HepG2 (cell line): ENCODE results near the gene PAK6. TPM values are rescaled to one million over a fixed set of nuclear protein-coding genes. Genes with fewer than 3 reads are reported as not detected.

Experiments
- ATAC-seq: fragments of 200-7000 bp; cut with Tn5 transposase; 3 replicates; pipeline ENCODE4 v1.9.1; 2020; ENCODE audit warnings: mild to moderate bottlenecking, moderate library complexity
- BruUV-seq: library from RNA; stranded (reverse); fragments of 400-500 nt; replicated peaks from 2 replicates; lab custom pipeline; 2021; lab: Mats Ljungman, UMichigan
- CTCF ChIA-PET: fragments of 300-600 bp; formaldehyde crosslinking; extraction: SDS; loops from one replicate; lab custom pipeline; 2021; ENCODE audit warnings: low total read pairs, inconsistent platforms, low intra/inter-chr PET ratio; lab: Yijun Ruan, JAX
- POLR2A ChIA-PET: fragments of 350-600 bp; sonication (Branson Sonifier 250); formaldehyde crosslinking; loops from one replicate; lab custom pipeline; 2020; ENCODE audit warnings: antibody characterized with exemption, inconsistent platforms; lab: Yijun Ruan, JAX
- DNase-seq: peaks from one replicate; pipeline ENCODE4 v3.0.0-alpha.2; 2015; ENCODE audit warnings: low spot score
- FAIRE-seq: peaks from 3 replicates; lab custom pipeline; 2011; peaks lifted over from hg19 to GRCh38; lab: Jason Lieb, UNC
- H2AFZ ChIP-seq: one replicate; pipeline ENCODE4 v1.6.1; 2011; ENCODE audit warnings: low read length, inconsistent platforms
- H3K27ac ChIP-seq: fragments of 300-600 bp; 3 replicates; pipeline ENCODE4 v1.8.0; 2011; ENCODE audit warnings: mixed run types, mild to moderate bottlenecking, mixed read lengths, low read length, inconsistent platforms; ENCODE audit not compliant: insufficient read depth; ENCODE audit errors: extremely low read length
- H3K27me3 ChIP-seq, 2 experiments: fragments of 200-600 bp in 1 of 2; 2 replicates in 1 of 2; 3 replicates in 1 of 2; pipeline versions ENCODE4 v1.6.0 to v1.8.0; 2011; ENCODE audit warnings: low read length in 2 of 2, mild to moderate bottlenecking in 2 of 2, moderate library complexity in 2 of 2, inconsistent platforms in 1 of 2; ENCODE audit not compliant: insufficient read depth in 2 of 2, control insufficient read depth in 1 of 2
- H3K36me3 ChIP-seq, 2 experiments: fragments of 200-600 bp in 1 of 2; replicated peaks in 1 of 2; 2 replicates in 1 of 2; 3 replicates in 1 of 2; pipeline versions ENCODE4 v1.5.1 to v1.8.0; 2011; ENCODE audit warnings: low read length in 2 of 2, inconsistent platforms in 1 of 2; ENCODE audit not compliant: insufficient read depth in 2 of 2, control insufficient read depth in 1 of 2
- H3K4me1 ChIP-seq: 2 replicates; pipeline ENCODE4 v1.5.1; 2012; ENCODE audit warnings: low read length, inconsistent platforms; ENCODE audit not compliant: insufficient read depth
- H3K4me2 ChIP-seq: 2 replicates; pipeline ENCODE4 v1.6.0; 2011; ENCODE audit warnings: low read depth, low read length, inconsistent platforms
- H3K4me3 ChIP-seq, 3 experiments: fragments of 200-600 bp in 1 of 3; sonication (generic), shearing (Covaris generic) in 1 of 3; replicated peaks in 1 of 3; 2 replicates each; pipeline ENCODE4 v1.5.1; 2011 to 2016; ENCODE audit warnings: low read length in 3 of 3, inconsistent platforms in 2 of 3, low read depth in 2 of 3, mild to moderate bottlenecking in 2 of 3, control low read depth in 1 of 3, mixed read lengths in 1 of 3; ENCODE audit not compliant: insufficient read depth in 1 of 3
- H3K79me2 ChIP-seq: one replicate; pipeline ENCODE4 v1.6.1; 2011; ENCODE audit warnings: low read length, inconsistent platforms; ENCODE audit not compliant: insufficient read depth
- H3K9ac ChIP-seq: 2 replicates; pipeline ENCODE4 v1.6.0; 2011; ENCODE audit warnings: mild to moderate bottlenecking, low read depth, low read length, inconsistent platforms; ENCODE audit not compliant: insufficient read depth
- H3K9me3 ChIP-seq: 2 replicates; pipeline ENCODE4 v1.5.1; 2012; ENCODE audit warnings: mild to moderate bottlenecking, low read length
- H4K20me1 ChIP-seq: 2 replicates; pipeline ENCODE4 v1.6.0; 2011; ENCODE audit warnings: inconsistent platforms, mild to moderate bottlenecking, low read length, moderate library complexity; ENCODE audit not compliant: insufficient read depth
- AHR ChIP-seq: IDR thresholded peaks from 2 replicates; pipeline ENCODE4 v1.6.1; 2018; ENCODE audit warnings: missing genetic modification reagents, missing compliant biosample characterization
- CEBPB ChIP-seq: IDR thresholded peaks from 2 replicates; pipeline ENCODE4 v1.6.1; 2011; ENCODE audit warnings: low read depth, low read length, improper control_type of control experiment, borderline replicate concordance
- FOXP1 ChIP-seq, 2 experiments: fragments of 450-650 bp in 1 of 2; IDR thresholded peaks; 2 replicates each; pipeline ENCODE4 v1.6.1; 2017 to 2018; ENCODE audit warnings: antibody characterized with exemption in 1 of 2
- IRX3 ChIP-seq: sonication (generic); formaldehyde crosslinking; IDR thresholded peaks from 2 replicates; pipeline ENCODE4 v1.8.1; 2023; ENCODE audit warnings: mild to moderate bottlenecking, low read depth, missing genetic modification reagents, borderline replicate concordance
- KDM3A ChIP-seq: IDR thresholded peaks from 2 replicates; pipeline ENCODE4 v1.6.1; 2018; ENCODE audit warnings: low read depth, missing compliant biosample characterization
- POGZ ChIP-seq: sonication (generic); formaldehyde crosslinking; IDR thresholded peaks from 2 replicates; pipeline ENCODE4 v1.4.0; 2020; ENCODE audit warnings: mild to moderate bottlenecking, missing genetic modification reagents
- REXO4 ChIP-seq: sonication (generic); formaldehyde crosslinking; IDR thresholded peaks from 2 replicates; pipeline ENCODE4 v1.8.0; 2022; ENCODE audit warnings: missing genetic modification reagents, mild to moderate bottlenecking, borderline replicate concordance
- TRIM22 ChIP-seq: fragments of 450-650 bp; IDR thresholded peaks from 2 replicates; pipeline ENCODE4 v1.6.1; 2017
- U2AF1 ChIP-seq: fragments of 200-400 bp; formaldehyde crosslinking; optimal IDR thresholded peaks from 2 replicates; pipeline ENCODE3; 2017; ENCODE audit warnings: mild to moderate bottlenecking, low read depth, low read length
- ZC3H13 ChIP-seq: sonication (generic); formaldehyde crosslinking; IDR thresholded peaks from 2 replicates; pipeline ENCODE4 v1.8.1; 2023; ENCODE audit warnings: mild to moderate bottlenecking, missing genetic modification reagents, moderate library complexity
- ZNF30 ChIP-seq: sonication (generic); formaldehyde crosslinking; IDR thresholded peaks from 2 replicates; pipeline ENCODE4 v1.5.0; 2020; ENCODE audit warnings: mild to moderate bottlenecking, missing genetic modification reagents
- ZNF567 ChIP-seq: sonication (generic); formaldehyde crosslinking; IDR thresholded peaks from 2 replicates; pipeline ENCODE4 v1.8.1; 2023; ENCODE audit warnings: mild to moderate bottlenecking, missing genetic modification reagents, borderline replicate concordance
- WGBS: methylation state at CpG from one replicate; pipeline ENCODE4 v1.1.6; 2017; ENCODE audit warnings: low lambda C conversion rate; 5-methylcytosine and 5-hydroxymethylcytosine counted together
- in situ Hi-C: cut with HindIII; loops from 2 replicates; pipeline ENCODE4 v1.10.0; 2017; ENCODE audit warnings: low pct_unique_long_range_greater_than_20kb; ENCODE audit not compliant: extremely low pct_ligation_motif_present
- intact Hi-C: fragments of 100-400 bp; cut with micrococcal nuclease; formaldehyde crosslinking; loops from one replicate; pipeline ENCODE4 v1.10.0; 2022; ENCODE audit not compliant: unreplicated experiment
- polyA plus RNA-seq, 8 experiments: library from polyadenylated mRNA; depleted of rRNA in 3 of 8; stranded (reverse) in 7 of 8; unstranded in 1 of 8; fragments of >200 nt; fragmentation: Illumina TruSeq in 4 of 8; extraction: Trizol in 4 of 8; gene quantifications; 2 replicates each; pipeline versions ENCODE4 v1.2.1 to v1.2.3, GENCODE V29; 2011 to 2016; ENCODE audit warnings: low read depth in 4 of 8, missing spikeins in 1 of 8, mixed read lengths in 1 of 8; ENCODE audit not compliant: insufficient read depth in 1 of 8
- total RNA-seq, 5 experiments: library from RNA; depleted of rRNA; stranded (reverse); fragments of >200 nt; fragmentation: Illumina TruSeq; extraction: Trizol; gene quantifications; 2 replicates each; pipeline ENCODE4 v1.2.3, GENCODE V29; 2016; ENCODE audit warnings: low read depth in 1 of 5

PAK6 gene
- total and polyA plus RNA-seq, 2 of the 13 experiments (the other 11 are each of a cell fraction or from before 2014, with no cell fraction given), result 0.07 TPM; not detected in 1

DNA sequence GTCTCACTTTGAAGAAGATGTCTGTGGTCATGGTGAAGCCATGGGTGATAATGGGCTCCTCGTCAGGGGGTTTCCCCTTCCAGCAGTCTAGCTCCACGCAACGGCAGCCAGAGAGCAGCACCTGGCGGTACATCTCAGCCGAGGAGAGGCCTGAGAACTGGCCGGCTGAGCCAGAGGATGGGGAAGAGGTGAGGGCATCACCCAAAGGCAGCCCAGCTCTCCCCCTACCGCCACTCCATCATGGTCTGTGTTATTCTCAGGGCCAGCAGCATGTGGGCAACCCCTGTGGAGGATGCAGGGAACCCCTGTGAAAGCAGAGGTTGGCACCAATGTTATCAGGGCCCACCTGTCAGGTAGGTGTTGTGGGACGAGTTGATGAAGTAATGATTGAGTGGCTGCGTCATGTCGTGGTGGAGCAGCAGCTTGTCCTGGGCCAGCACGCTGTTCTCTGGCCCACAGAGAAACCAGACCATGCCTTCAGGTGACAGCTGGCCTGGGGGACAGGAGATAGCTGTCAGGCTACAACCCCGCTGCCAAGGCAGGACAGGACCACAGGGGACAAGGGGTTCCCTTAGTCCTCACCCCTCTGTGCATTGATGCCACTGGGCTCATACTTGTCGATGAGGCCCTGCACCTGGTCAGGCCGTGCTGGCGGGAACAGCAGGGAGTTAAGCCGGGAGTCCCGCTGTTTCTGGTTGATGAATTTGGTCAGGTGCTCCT is 59.5 kb downstream of the PAK6 start:
- Histone ChIP-seq H3K36me3 (no peaks in the 10 kb centered on the region), H4K20me1 (no peaks in the 10 kb centered on the region), H3K9ac (no peak overlapping the region), H3K4me3 (no peak overlapping the region), H3K4me2 (no peak overlapping the region), H2AFZ (no peak overlapping the region), H3K27me3 (peaks cover 16 to 89% of the 10 kb centered on the region in 2 experiments), H3K4me1 (no peaks in the 10 kb centered on the region), H3K27ac (no peak overlapping the region), H3K79me2 (no peaks in the 10 kb centered on the region), H3K9me3 (no peaks in the 10 kb centered on the region)
- ATAC-seq (no peak), DNase-seq (no peak), FAIRE-seq (no peak)
- CTCF ChIA-PET, result no interaction called here
- WGBS, result 5% methylated on average over 3 of the region's 17 CpGs
- POLR2A ChIA-PET, result no interaction called here
- BruUV-seq, result no TSS peak
- TF ChIP-seq AHR (no peak), ZC3H13 (no peak), ZNF30 (CRISPR knock-in tag) (no peak), TRIM22 (no peak), REXO4 (CRISPR knock-in tag) (no peak), ZNF567 (CRISPR knock-in tag) (no peak), POGZ (CRISPR knock-in tag) (no peak)
- in situ Hi-C loops (no loop called here), intact Hi-C loops (no loop called here)

- BruUV-seq, result no TSS peak
- no peak overlapping the region for H3K27ac ChIP-seq
- H3K36me3 ChIP-seq, result no peaks in the 10 kb centered on the region
- H3K4me2 ChIP-seq, result no peak overlapping the region
- no peak overlapping the region for H3K4me3 ChIP-seq
- ChIA-PET CTCF (no interaction called here), POLR2A (no interaction called here)
- no peak overlapping the region for H3K9ac ChIP-seq
- intact Hi-C loops, result no loop called here
- H3K27me3 ChIP-seq, result peaks cover 16 to 79% of the 10 kb centered on the region in 2 experiments
- TF ChIP-seq KDM3A (CRISPR knock-in tag) (no peak), FOXP1 (IDR thresholded peaks at IDR 0.05) (no peak), FOXP1 (CRISPR knock-in tag; IDR thresholded peaks at IDR 0.05) (no peak), IRX3 (no peak), CEBPB (no peak), U2AF1 (no peak)
- 44% methylated on average over 2 of the region's 2 CpGs for WGBS
- ATAC-seq, result no peak
- H2AFZ ChIP-seq, result no peak overlapping the region
- no peaks in the 10 kb centered on the region for H3K9me3 ChIP-seq
- in situ Hi-C loops, result no loop called here
- FAIRE-seq, result no peak
- H3K79me2 ChIP-seq, result no peaks in the 10 kb centered on the region
- DNase-seq, result no peak
- no peaks in the 10 kb centered on the region for H4K20me1 ChIP-seq
- H3K4me1 ChIP-seq, result no peaks in the 10 kb centered on the region
These were observed 61.5 kb downstream of the PAK6 start for GRCh38 chr15:40300367-40300766.
